Fibroblast of lung (primary cell): ENCODE data around the gene RANBP1.

Experiments used
- CTCF ChIP-seq, 2 donors: IDR thresholded peaks in 1 of 2; conservative IDR thresholded peaks in 1 of 2; 1 replicate in 1 of 2; 2 replicates in 1 of 2; pipeline ENCODE4 v1.5.1; 2011 to 2012; ENCODE audit warnings: low read length in 2 of 2, control low read depth in 1 of 2, inconsistent platforms in 1 of 2, low read depth in 1 of 2, mild to moderate bottlenecking in 1 of 2
- EZH2 ChIP-seq: IDR thresholded peaks from 2 replicates; pipeline ENCODE4 v1.5.1; 2012; ENCODE audit warnings: low read length, control low read depth, mild to moderate bottlenecking; ENCODE audit errors: missing control alignments

- TF ChIP-seq CTCF (conservative IDR thresholded peaks at IDR 0.05 in 1 of 2, IDR thresholded peaks at IDR 0.05 in 1 of 2; ENCODE audit: low read depth in 1 of 2, low read length in 2 of 2): no peak
- TF ChIP-seq EZH2: no peak
Observed at GRCh38 chr22:20137671-20138416, 21.9 kb downstream of the RANBP1 start.
